ENCODE results near the gene CCT5.

The CCT5 gene

GRCh38 chr5:10301266-10301665, 51.2 kb downstream of the CCT5 start:
- TF ChIP-seq CTCF (IDR thresholded peaks at IDR 0.05) (no peak), ZFX (IDR thresholded peaks at IDR 0.05; ENCODE audit: borderline replicate concordance) (no peak)
- peak overlapping the region; percentile 80 for H3K27ac ChIP-seq

DNA sequence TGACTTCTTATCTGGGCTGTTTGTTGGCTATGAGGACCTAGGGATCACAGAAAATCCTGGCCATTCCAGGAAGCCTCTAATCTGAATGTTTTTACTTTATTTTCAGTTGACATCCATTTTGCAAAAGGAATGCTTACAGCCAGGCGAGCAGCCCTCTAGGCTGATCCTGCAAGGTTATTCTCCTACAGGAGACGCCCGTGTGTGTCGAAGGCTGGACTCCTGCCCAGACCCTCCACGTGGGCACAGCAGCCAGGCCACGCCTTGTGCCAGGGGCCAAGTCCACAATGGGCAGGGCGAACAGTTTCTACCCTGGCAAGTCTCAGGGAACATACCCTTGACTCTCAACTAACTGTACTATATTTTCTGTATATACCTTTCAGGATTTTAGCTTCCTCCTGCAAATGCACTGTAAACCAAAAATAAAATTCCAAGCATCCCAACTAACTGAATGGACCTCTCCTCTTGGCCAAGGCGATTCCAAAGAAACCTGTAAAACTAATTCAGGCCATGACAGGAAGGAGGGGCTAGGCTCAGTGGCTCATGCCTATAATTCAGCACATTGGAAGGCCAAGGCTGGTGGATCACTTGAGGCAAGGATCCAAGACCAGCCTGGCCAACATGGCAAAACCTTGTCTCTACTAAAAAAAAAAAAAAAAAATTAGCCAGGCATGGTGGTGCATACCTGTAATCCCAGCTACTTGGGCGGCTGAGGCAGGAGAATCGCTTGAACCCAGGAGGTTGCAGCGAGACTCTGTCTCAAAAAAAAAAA, 51.9 kb downstream of the CCT5 start:
- no peak for TF ChIP-seq ZFX (IDR thresholded peaks at IDR 0.05; ENCODE audit: borderline replicate concordance)
- no peak for TF ChIP-seq CTCF (IDR thresholded peaks at IDR 0.05)
- peak overlapping the region; percentile 80 for H3K27ac ChIP-seq

DNA sequence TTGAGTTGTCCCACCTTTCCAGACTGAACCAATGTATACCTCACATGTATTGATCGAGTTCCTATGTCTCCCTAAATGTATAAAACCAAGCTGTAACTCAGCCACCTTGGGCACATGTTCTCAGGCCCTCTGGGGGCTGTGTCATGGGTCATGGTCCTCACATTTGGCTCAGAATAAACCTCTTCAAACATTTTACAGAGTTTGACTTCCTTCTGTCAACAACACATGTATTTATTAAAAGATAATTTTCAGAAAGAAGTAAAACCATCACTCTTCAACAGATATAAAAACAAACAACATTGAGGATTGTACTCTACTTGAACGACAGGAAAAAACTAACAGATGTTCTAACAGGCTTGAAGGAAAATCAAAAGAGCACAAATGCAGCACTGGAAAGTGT, 53.1 kb downstream of the CCT5 start:
- no peak overlapping the region for H3K27ac ChIP-seq
- TF ChIP-seq ZFX (IDR thresholded peaks at IDR 0.05; ENCODE audit: borderline replicate concordance) (no peak), CTCF (IDR thresholded peaks at IDR 0.05) (no peak)

GRCh38 chr5:10303699-10304170, 53.7 kb downstream of the CCT5 start:
- no peak overlapping the region for H3K27ac ChIP-seq
- TF ChIP-seq ZFX (IDR thresholded peaks at IDR 0.05; ENCODE audit: borderline replicate concordance), result no peak
- TF ChIP-seq CTCF (IDR thresholded peaks at IDR 0.05), result no peak

DNA sequence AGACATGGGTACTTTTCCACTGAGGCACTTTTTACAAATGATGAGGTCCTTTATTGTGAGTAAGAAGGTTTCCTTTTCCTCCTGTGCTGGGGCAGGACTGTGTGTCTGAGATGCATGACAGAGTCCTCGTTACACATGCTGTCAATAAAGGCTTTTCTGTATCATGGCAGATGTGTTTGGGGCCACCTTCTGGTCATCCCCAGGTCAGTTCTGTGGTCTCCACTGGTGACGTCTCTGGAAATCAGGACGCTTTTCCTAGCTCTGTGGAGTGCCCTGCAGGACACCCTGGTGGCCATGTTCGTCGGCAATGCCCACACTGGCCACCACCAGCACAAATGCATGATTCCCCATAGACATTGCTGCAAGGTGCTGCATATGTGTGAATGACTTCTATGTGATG, 54.9 kb downstream of the CCT5 start:
- H3K27ac ChIP-seq, result no peak overlapping the region
- TF ChIP-seq CTCF (IDR thresholded peaks at IDR 0.05) (peak; percentile 10; the same call in 1 of the 2 replicates), ZFX (IDR thresholded peaks at IDR 0.05; ENCODE audit: borderline replicate concordance) (no peak)

DNA sequence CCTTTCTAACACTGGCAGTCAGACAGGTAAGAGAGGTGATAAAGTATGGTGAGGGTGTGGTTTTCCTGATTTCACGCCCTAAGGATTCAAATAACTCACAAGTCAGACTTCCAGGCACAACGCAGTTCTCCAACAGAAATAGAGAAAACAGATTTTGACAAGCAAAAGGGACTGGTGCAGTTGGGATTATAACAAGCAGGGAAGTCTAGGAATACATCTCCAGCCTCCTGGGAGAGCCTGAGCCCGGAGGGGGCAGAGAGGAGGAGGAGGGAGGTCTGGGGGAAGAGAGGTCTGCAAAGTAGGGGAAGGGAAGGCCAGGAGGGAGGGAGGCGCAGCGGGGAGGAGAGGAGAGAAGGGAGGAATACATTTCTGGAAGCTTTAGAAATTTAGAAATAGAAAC, 56.0 kb downstream of the CCT5 start:
- peak overlapping the region; percentile 91 for H3K27ac ChIP-seq
- TF ChIP-seq ZFX (IDR thresholded peaks at IDR 0.05; ENCODE audit: borderline replicate concordance) (no peak), CTCF (IDR thresholded peaks at IDR 0.05) (no peak)

- H3K27ac ChIP-seq, result peak overlapping the region; percentile 91
- TF ChIP-seq CTCF (IDR thresholded peaks at IDR 0.05) (no peak), ZFX (IDR thresholded peaks at IDR 0.05; ENCODE audit: borderline replicate concordance) (no peak)
Measured at GRCh38 chr5:10306806-10307205, 56.7 kb downstream of the CCT5 start.
